Esophagus squamous epithelium (tissue), 5 donors: Measurements from ENCODE around the gene PTMA. TPM values are rescaled to one million over a fixed set of nuclear protein-coding genes. Genes with fewer than 3 reads are reported as not detected.

Experiments
- DNase-seq: peaks from one replicate; lab custom pipeline; 2025; lab: John Stamatoyannopoulos, UW
- H3K27ac ChIP-seq, 4 donors: fragments of 200-600 bp; sonication (generic); one replicate each; pipeline ENCODE4 v1.5.1; 2016 to 2019; ENCODE audit warnings: mild to moderate bottlenecking in 1 of 4
- H3K27me3 ChIP-seq, 4 donors: fragments of 200-600 bp; sonication (generic); 1 replicate in 3 of 4; 2 replicates in 1 of 4; pipeline versions ENCODE4 v1.5.1 to v1.6.0; 2017 to 2021; ENCODE audit warnings: antibody characterized with exemption in 1 of 4
- H3K36me3 ChIP-seq, 3 donors: fragments of 200-600 bp; sonication (generic); one replicate each; pipeline ENCODE4 v1.5.1; 2016 to 2019
- H3K4me1 ChIP-seq, 3 donors: fragments of 200-600 bp; sonication (generic); one replicate each; pipeline ENCODE4 v1.5.1; 2017 to 2019
- H3K4me3 ChIP-seq, 4 donors: fragments of 200-600 bp; sonication (generic); 1 replicate in 3 of 4; 2 replicates in 1 of 4; pipeline ENCODE4 v1.5.1; 2016 to 2019; ENCODE audit warnings: mild to moderate bottlenecking in 2 of 4, moderate library complexity in 1 of 4
- H3K9me3 ChIP-seq, 3 donors: fragments of 200-600 bp; sonication (generic); one replicate each; pipeline ENCODE4 v1.5.1; 2016 to 2019
- CTCF ChIP-seq, 6 experiments: fragments of 450-650 bp in 4 of 6; fragments of 200-600 bp in 2 of 6; sonication (generic) in 2 of 6; IDR thresholded peaks; one replicate each; pipeline ENCODE4 v1.5.1; 2016 to 2019; ENCODE audit warnings: antibody characterized with exemption in 6 of 6, mild to moderate bottlenecking in 4 of 6, moderate library complexity in 4 of 6
- POLR2A ChIP-seq, 4 donors: fragments of 450-650 bp; IDR thresholded peaks; one replicate each; pipeline ENCODE4 v1.6.1; 2017; ENCODE audit warnings: antibody characterized with exemption in 4 of 4, mild to moderate bottlenecking in 4 of 4, moderate library complexity in 3 of 4
- WGBS, 2 donors: methylation state at CpG; one replicate each; pipeline ENCODE4 v1.1.5; 2018; 5-methylcytosine and 5-hydroxymethylcytosine counted together
- intact Hi-C: fragments of 100-400 bp; cut with DNase I; formaldehyde crosslinking; loops from one replicate; pipeline ENCODE4 v1.15.0; 2022
- total RNA-seq, 4 donors: library from RNA; depleted of rRNA; stranded (reverse); fragments of >200 nt; gene quantifications; one replicate each; pipeline ENCODE4 v1.1.0, GENCODE V29; 2016
- donor health status: DM: yes; HTN: yes; CAD: no.

PTMA gene
- total RNA-seq, 4 donors from 2014 or later: 670 to 1,121 (median 903) TPM

- Histone ChIP-seq H3K36me3 (peaks cover 6 to 33% (median 7%) of the 10 kb centered on the region in 3 donors), H3K4me1 (peaks cover 30 to 53% (median 33%) of the 10 kb centered on the region in 3 donors), H3K9me3 (no peaks in the 10 kb centered on the region), H3K27me3 (no peaks in the 10 kb centered on the region), H3K4me3 (no peak overlapping the region), H3K27ac (peak overlapping the region; percentile 61 to 100 (median 75))
- no peak for TF ChIP-seq POLR2A (IDR thresholded peaks at IDR 0.05)
- peak; percentile 87 to 95 (median 89) for TF ChIP-seq CTCF (IDR thresholded peaks at IDR 0.05)
- DNase-seq: no peak
- WGBS, 2 donors: 47% methylated on average over 3 of the region's 17 CpGs; no CpG with 5 or more reads in 1 of the 2 donors
- intact Hi-C loops: loop anchor here (2.0 kb wide), 1 partner anchor 36 kb away; no protein-coding TSS in a partner anchor
Observed at GRCh38 chr2:231714639-231715498, 6.5 kb downstream of the PTMA start.

GRCh38 chr2:231715499-231715837 is 7.1 kb downstream of the PTMA start:
- 37 to 57% methylated on average over 3 to 5 of the region's 5 CpGs for WGBS, 2 donors
- no peak overlapping the region for H3K27ac ChIP-seq
- DNase-seq: no peak
- no peaks in the 10 kb centered on the region for H3K9me3 ChIP-seq
- H3K4me1 ChIP-seq: peaks cover 30 to 51% (median 33%) of the 10 kb centered on the region in 3 donors
- intact Hi-C loops: loop anchor here (2.0 kb wide), 1 partner anchor 37 kb away; no protein-coding TSS in a partner anchor
- H3K4me3 ChIP-seq: no peak overlapping the region
- no peaks in the 10 kb centered on the region for H3K27me3 ChIP-seq
- TF ChIP-seq CTCF (IDR thresholded peaks at IDR 0.05) (no peak), POLR2A (IDR thresholded peaks at IDR 0.05) (no peak)
- peaks cover 6 to 33% (median 7%) of the 10 kb centered on the region in 3 donors for H3K36me3 ChIP-seq

GRCh38 chr2:231715988-231716616 is 7.8 kb downstream of the PTMA start:
- TF ChIP-seq CTCF (IDR thresholded peaks at IDR 0.05) (no peak), POLR2A (IDR thresholded peaks at IDR 0.05) (no peak)
- intact Hi-C loops: loop anchor here (2.0 kb wide), 1 partner anchor 37 kb away; no protein-coding TSS in a partner anchor
- Histone ChIP-seq H3K4me1 (peaks cover 30 to 45% (median 31%) of the 10 kb centered on the region in 3 donors), H3K4me3 (no peak overlapping the region), H3K27me3 (no peaks in the 10 kb centered on the region), H3K36me3 (peaks cover 6 to 33% (median 7%) of the 10 kb centered on the region in 3 donors), H3K9me3 (no peaks in the 10 kb centered on the region), H3K27ac (peak overlapping the region in 1 of 4 donors; percentile 9)
- DNase-seq: no peak
- 88% methylated on average over 5 of the region's 8 CpGs; no CpG with 5 or more reads in 1 of the 2 donors for whole genome bisulfite sequencing, 2 donors

- DNase-seq: no peak
- Histone ChIP-seq H3K36me3 (peaks cover 6 to 27% (median 7%) of the 10 kb centered on the region in 3 donors), H3K27ac (peak overlapping the region in 1 of 4 donors; percentile 9), H3K9me3 (no peaks in the 10 kb centered on the region), H3K4me1 (peaks cover 24 to 38% (median 25%) of the 10 kb centered on the region in 3 donors), H3K4me3 (no peak overlapping the region), H3K27me3 (no peaks in the 10 kb centered on the region)
- intact Hi-C loops: no loop called here
- no peak for TF ChIP-seq POLR2A (IDR thresholded peaks at IDR 0.05)
- TF ChIP-seq CTCF (IDR thresholded peaks at IDR 0.05): no peak
- WGBS, 2 donors: 87% methylated on average over 9 of the region's 11 CpGs; no CpG with 5 or more reads in 1 of the 2 donors
Observed at GRCh38 chr2:231716666-231717280, 8.4 kb downstream of the PTMA start.
